GM12878 (cell line): ENCODE measurements around the gene IFT27. TPM values are rescaled to one million over a fixed set of nuclear protein-coding genes. Genes with fewer than 3 reads are reported as not detected.

Experiments used
- ATAC-seq: fragments of 200-7000 bp; cut with Tn5 transposase; 3 replicates; pipeline ENCODE4 v1.9.1; 2020; ENCODE audit warnings: mild to moderate bottlenecking, moderate library complexity
- BruUV-seq: library from RNA; stranded (reverse); fragments of 400-500 nt; replicated peaks from 2 replicates; lab custom pipeline; 2021; lab: Mats Ljungman, UMichigan
- CTCF ChIA-PET: fragments of 300-600 bp; sonication (Branson Sonifier 250); formaldehyde crosslinking; extraction: SDS; loops from one replicate; lab custom pipeline; 2021; ENCODE audit warnings: inconsistent platforms; lab: Yijun Ruan, JAX
- POLR2A ChIA-PET: fragments of 350-600 bp; formaldehyde crosslinking; extraction: SDS; loops from one replicate; lab custom pipeline; 2021; ENCODE audit warnings: inconsistent platforms; lab: Charles Lee
- RAD21 ChIA-PET: fragments of 300-600 bp; sonication (Branson Sonifier 250); formaldehyde crosslinking; loops from one replicate; lab custom pipeline; 2023; ENCODE audit warnings: antibody characterized with exemption; ENCODE audit not compliant: unreplicated experiment; lab: Charles Lee
- SMC1A ChIA-PET: fragments of 300-600 bp; sonication (Branson Sonifier 250); formaldehyde crosslinking; loops from one replicate; lab custom pipeline; 2023; ENCODE audit not compliant: unreplicated experiment, uncharacterized antibody; lab: Charles Lee
- DNase-seq: peaks from one replicate; pipeline ENCODE4 v3.0.0-alpha.2; 2011; ENCODE audit warnings: low read depth, low spot score
- FAIRE-seq: peaks from 3 replicates; lab custom pipeline; 2011; peaks lifted over from hg19 to GRCh38; lab: Jason Lieb, UNC
- H2AFZ ChIP-seq: 2 replicates; pipeline ENCODE4 v1.6.0; 2011; ENCODE audit warnings: low read depth, low read length, control low read depth; ENCODE audit not compliant: control insufficient read depth
- H3K27ac ChIP-seq: 2 replicates; pipeline ENCODE4 v1.5.1; 2011; ENCODE audit warnings: control low read depth; ENCODE audit not compliant: control insufficient read depth, insufficient read depth
- H3K27me3 ChIP-seq, 2 experiments: replicated peaks in 1 of 2; 2 replicates each; pipeline versions ENCODE4 v1.6.0 to v1.6.1; 2011; ENCODE audit warnings: low read length in 1 of 2; ENCODE audit not compliant: control insufficient read depth in 2 of 2, insufficient read depth in 2 of 2
- H3K36me3 ChIP-seq, 2 experiments: 2 replicates each; pipeline ENCODE4 v1.5.1; 2011; ENCODE audit warnings: low read length in 1 of 2; ENCODE audit not compliant: control insufficient read depth in 2 of 2, insufficient read depth in 2 of 2
- H3K4me1 ChIP-seq: 2 replicates; pipeline ENCODE4 v1.6.1; 2011; ENCODE audit warnings: mild to moderate bottlenecking, low read length, moderate library complexity, mixed read lengths; ENCODE audit not compliant: control insufficient read depth, insufficient read depth
- H3K4me2 ChIP-seq: 2 replicates; pipeline ENCODE4 v1.6.0; 2011; ENCODE audit warnings: control low read depth; ENCODE audit not compliant: control insufficient read depth, insufficient read depth
- H3K4me3 ChIP-seq: fragments of 200-600 bp; sonication (generic); 2 replicates; pipeline ENCODE4 v1.5.1; 2016
- H3K79me2 ChIP-seq: 2 replicates; pipeline ENCODE4 v1.6.0; 2011; ENCODE audit warnings: low read length; ENCODE audit not compliant: control insufficient read depth, insufficient read depth
- H3K9ac ChIP-seq: 2 replicates; pipeline ENCODE4 v1.8.0; 2011; ENCODE audit warnings: low read length, control low read depth, mixed read lengths; ENCODE audit not compliant: control insufficient read depth, insufficient read depth
- H3K9me3 ChIP-seq: replicated peaks from 3 replicates; pipeline ENCODE4 v1.5.1; 2011; ENCODE audit warnings: mild to moderate bottlenecking, low read length; ENCODE audit not compliant: control insufficient read depth, insufficient read depth
- H4K20me1 ChIP-seq: 2 replicates; pipeline ENCODE4 v1.6.0; 2011; ENCODE audit not compliant: control insufficient read depth, insufficient read depth
- ATF7 ChIP-seq: fragments of 450-650 bp; IDR thresholded peaks from 2 replicates; pipeline ENCODE4 v1.6.1; 2016; ENCODE audit warnings: low read depth, mild to moderate bottlenecking
- EGR1 ChIP-seq, 2 experiments: IDR thresholded peaks; 1 replicate in 1 of 2; 2 replicates in 1 of 2; pipeline ENCODE4 v1.6.1; 2011 to 2012; ENCODE audit warnings: low read depth in 2 of 2, low read length in 2 of 2, borderline replicate concordance in 1 of 2, mild to moderate bottlenecking in 1 of 2, moderate library complexity in 1 of 2
- MYB ChIP-seq: fragments of 150-350 bp; IDR thresholded peaks from 2 replicates; pipeline ENCODE4 v1.6.1; 2014; ENCODE audit warnings: mild to moderate bottlenecking, low read depth, low read length, borderline replicate concordance
- NFXL1 ChIP-seq: fragments of 450-650 bp; IDR thresholded peaks from 2 replicates; pipeline ENCODE4 v1.6.1; 2017; ENCODE audit warnings: antibody characterized with exemption, mild to moderate bottlenecking, borderline replicate concordance
- RELA ChIP-seq: fragments of 450-650 bp; IDR thresholded peaks from 2 replicates; pipeline ENCODE4 v1.8.0; 2014; ENCODE audit warnings: borderline replicate concordance; ENCODE audit not compliant: partially characterized antibody
- SMAD5 ChIP-seq: IDR thresholded peaks from 2 replicates; pipeline ENCODE4 v1.6.1; 2016; ENCODE audit warnings: antibody characterized with exemption, low read depth
- STAT3 ChIP-seq: IDR thresholded peaks from 2 replicates; pipeline ENCODE4 v1.6.1; 2011; ENCODE audit warnings: low read depth, low read length, improper control_type of control experiment
- TARDBP ChIP-seq: IDR thresholded peaks from 2 replicates; pipeline ENCODE4 v1.6.1; 2016; ENCODE audit warnings: borderline replicate concordance
- TBL1XR1 ChIP-seq: IDR thresholded peaks from 2 replicates; pipeline ENCODE4 v1.6.1; 2012; ENCODE audit warnings: low read depth, low read length, improper control_type of control experiment
- ZNF207 ChIP-seq: fragments of 450-650 bp; IDR thresholded peaks from 2 replicates; pipeline ENCODE4 v1.6.1; 2014; ENCODE audit warnings: antibody characterized with exemption, mild to moderate bottlenecking, borderline replicate concordance
- whole genome bisulfite sequencing: methylation state at CpG from one replicate; pipeline ENCODE4 v1.1.6; 2016; ENCODE audit warnings: low lambda C conversion rate; ENCODE audit not compliant: insufficient replicate concordance, insufficient coverage; ENCODE audit errors: missing lambda C conversion rate; 5-methylcytosine and 5-hydroxymethylcytosine counted together
- in situ Hi-C: fragments of 300-500 bp; cut with MboI; formaldehyde crosslinking; loops from 9 replicates; pipeline ENCODE4 v1.14.3; 2018; ENCODE audit warnings: mixed read lengths
- intact Hi-C: fragments of 100-400 bp; cut with micrococcal nuclease; formaldehyde crosslinking; loops from one replicate; pipeline ENCODE4 v1.14.2; 2022; ENCODE audit not compliant: unreplicated experiment
- polyA plus RNA-seq, 11 experiments: library from polyadenylated mRNA; depleted of rRNA in 4 of 11; unstranded in 6 of 11; stranded (reverse) in 5 of 11; fragments of >200 nt; fragmentation: Nextera tagmentation in 4 of 11; fragmentation: Illumina TruSeq in 1 of 11; extraction: Ambion mirVana in 4 of 11; extraction: Trizol in 1 of 11; gene quantifications; 1 replicate in 1 of 11; 2 replicates in 10 of 11; pipeline versions ENCODE4 v1.2.1 to v1.2.3, GENCODE V29; 2011 to 2016; ENCODE audit warnings: inconsistent platforms in 2 of 11, missing spikeins in 2 of 11, low read depth in 1 of 11
- total RNA-seq, 4 experiments: library from RNA; depleted of rRNA in 3 of 4; stranded (reverse); fragments of >200 nt in 3 of 4; fragmentation: Illumina TruSeq in 1 of 4; extraction: Trizol in 1 of 4; gene quantifications; 2 replicates each; pipeline versions ENCODE4 v1.2.1 to v1.2.3, GENCODE V29; 2013 to 2021
- TF ChIP-seq, protein P1 (sequence below): fragments of 450-650 bp; IDR thresholded peaks from 2 replicates; pipeline ENCODE4 v1.6.1; 2016; ENCODE audit warnings: mild to moderate bottlenecking
- TF ChIP-seq, protein P2 (sequence below): IDR thresholded peaks from 2 replicates; pipeline ENCODE4 v1.6.1; 2012; ENCODE audit warnings: improper control_type of control experiment, low read depth, low read length; ENCODE audit not compliant: insufficient replicate concordance
- TF ChIP-seq, protein P3 (sequence below): fragments of 450-650 bp; formaldehyde crosslinking; IDR thresholded peaks from 2 replicates; pipeline ENCODE4 v1.5.0; 2022; ENCODE audit warnings: mild to moderate bottlenecking, missing genetic modification characterization

IFT27 gene
- total and polyA plus RNA-seq, 10 of the 15 experiments (the other 5 are each of a cell fraction or from before 2014, with no cell fraction given) = 2.7 to 32.5 (median 10.2) TPM

DNA sequence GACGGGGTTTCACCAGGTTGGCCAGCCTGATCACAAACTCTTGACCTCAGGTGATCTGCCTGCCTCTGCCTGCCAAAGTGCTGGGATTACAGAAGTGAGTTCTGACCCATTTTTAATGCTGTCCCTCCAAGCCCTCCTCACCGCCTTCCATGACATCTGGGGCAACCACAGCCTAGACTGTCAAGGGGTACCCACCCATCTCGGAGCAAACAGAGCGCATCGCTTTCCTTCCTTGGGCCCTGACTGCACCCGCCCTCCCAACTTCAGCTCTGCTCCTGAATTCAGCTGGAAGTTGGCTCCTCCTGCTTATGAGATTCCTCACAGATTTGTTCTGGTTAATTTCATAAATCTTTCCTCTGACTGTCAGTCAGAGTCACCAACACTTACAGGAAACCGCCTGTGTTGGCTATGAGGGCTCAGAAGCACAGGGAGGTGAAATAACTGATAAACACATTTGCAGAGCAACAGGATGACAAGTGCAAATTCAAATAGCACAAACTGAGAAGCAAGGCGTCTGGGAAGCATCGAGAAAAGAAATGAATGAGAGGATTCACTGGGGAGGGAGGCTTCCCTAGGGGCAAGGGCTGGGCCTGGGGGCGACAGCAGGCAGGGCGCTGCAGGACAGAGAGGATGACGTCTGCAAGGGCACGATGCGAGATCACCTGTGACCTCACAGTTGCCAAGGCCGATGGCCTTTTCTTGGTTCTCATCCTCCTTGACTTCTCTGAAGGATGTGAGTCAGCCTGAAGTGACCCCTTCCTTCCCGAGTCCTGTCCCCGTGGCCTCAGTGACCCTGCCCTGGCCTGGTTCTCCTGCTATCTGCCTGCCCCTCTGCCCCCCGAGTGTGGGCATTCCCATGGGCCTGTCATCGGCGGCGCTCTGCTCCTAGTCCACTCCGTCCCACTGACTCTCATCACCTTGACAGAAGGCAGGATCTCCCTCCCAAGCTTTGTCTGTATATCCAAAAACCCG lies 6.1 kb downstream of the IFT27 start:
- H3K4me1 ChIP-seq = no peaks in the 10 kb centered on the region
- RAD21 ChIA-PET = no interaction called here
- no peaks in the 10 kb centered on the region for H3K79me2 ChIP-seq
- 63% methylated on average over 23 of the region's 23 CpGs for WGBS
- H3K9me3 ChIP-seq = no peaks in the 10 kb centered on the region
- no peak overlapping the region for H3K27ac ChIP-seq
- H3K9ac ChIP-seq = no peak overlapping the region
- no peaks in the 10 kb centered on the region; a peak in 1 of 4 replicates for H3K27me3 ChIP-seq
- BruUV-seq = no TSS peak
- in situ Hi-C loops (no loop called here), intact Hi-C loops (no loop called here)
- POLR2A ChIA-PET = no interaction called here
- H3K4me2 ChIP-seq = no peak overlapping the region
- 0 out of 2 replicates have a peak, but pooled peaks cover 3% of the 10 kb centered on the region for H4K20me1 ChIP-seq
- H3K36me3 ChIP-seq = no peaks in the 10 kb centered on the region; a peak in 1 of 4 replicates
- CTCF ChIA-PET = interaction anchor here (1.3 kb wide), 1 partner anchor 10 kb away, joined by 4 read pairs; no protein-coding TSS in a partner anchor
- no peak overlapping the region for H3K4me3 ChIP-seq
- no peak for ATAC-seq
- FAIRE-seq = no peak
- SMC1A ChIA-PET = no interaction called here
- DNase-seq = no peak
- H2AFZ ChIP-seq = no peak overlapping the region
- TF ChIP-seq, protein P1, sequence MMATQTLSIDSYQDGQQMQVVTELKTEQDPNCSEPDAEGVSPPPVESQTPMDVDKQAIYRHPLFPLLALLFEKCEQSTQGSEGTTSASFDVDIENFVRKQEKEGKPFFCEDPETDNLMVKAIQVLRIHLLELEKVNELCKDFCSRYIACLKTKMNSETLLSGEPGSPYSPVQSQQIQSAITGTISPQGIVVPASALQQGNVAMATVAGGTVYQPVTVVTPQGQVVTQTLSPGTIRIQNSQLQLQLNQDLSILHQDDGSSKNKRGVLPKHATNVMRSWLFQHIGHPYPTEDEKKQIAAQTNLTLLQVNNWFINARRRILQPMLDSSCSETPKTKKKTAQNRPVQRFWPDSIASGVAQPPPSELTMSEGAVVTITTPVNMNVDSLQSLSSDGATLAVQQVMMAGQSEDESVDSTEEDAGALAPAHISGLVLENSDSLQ = no peak
- TF ChIP-seq, protein P2, sequence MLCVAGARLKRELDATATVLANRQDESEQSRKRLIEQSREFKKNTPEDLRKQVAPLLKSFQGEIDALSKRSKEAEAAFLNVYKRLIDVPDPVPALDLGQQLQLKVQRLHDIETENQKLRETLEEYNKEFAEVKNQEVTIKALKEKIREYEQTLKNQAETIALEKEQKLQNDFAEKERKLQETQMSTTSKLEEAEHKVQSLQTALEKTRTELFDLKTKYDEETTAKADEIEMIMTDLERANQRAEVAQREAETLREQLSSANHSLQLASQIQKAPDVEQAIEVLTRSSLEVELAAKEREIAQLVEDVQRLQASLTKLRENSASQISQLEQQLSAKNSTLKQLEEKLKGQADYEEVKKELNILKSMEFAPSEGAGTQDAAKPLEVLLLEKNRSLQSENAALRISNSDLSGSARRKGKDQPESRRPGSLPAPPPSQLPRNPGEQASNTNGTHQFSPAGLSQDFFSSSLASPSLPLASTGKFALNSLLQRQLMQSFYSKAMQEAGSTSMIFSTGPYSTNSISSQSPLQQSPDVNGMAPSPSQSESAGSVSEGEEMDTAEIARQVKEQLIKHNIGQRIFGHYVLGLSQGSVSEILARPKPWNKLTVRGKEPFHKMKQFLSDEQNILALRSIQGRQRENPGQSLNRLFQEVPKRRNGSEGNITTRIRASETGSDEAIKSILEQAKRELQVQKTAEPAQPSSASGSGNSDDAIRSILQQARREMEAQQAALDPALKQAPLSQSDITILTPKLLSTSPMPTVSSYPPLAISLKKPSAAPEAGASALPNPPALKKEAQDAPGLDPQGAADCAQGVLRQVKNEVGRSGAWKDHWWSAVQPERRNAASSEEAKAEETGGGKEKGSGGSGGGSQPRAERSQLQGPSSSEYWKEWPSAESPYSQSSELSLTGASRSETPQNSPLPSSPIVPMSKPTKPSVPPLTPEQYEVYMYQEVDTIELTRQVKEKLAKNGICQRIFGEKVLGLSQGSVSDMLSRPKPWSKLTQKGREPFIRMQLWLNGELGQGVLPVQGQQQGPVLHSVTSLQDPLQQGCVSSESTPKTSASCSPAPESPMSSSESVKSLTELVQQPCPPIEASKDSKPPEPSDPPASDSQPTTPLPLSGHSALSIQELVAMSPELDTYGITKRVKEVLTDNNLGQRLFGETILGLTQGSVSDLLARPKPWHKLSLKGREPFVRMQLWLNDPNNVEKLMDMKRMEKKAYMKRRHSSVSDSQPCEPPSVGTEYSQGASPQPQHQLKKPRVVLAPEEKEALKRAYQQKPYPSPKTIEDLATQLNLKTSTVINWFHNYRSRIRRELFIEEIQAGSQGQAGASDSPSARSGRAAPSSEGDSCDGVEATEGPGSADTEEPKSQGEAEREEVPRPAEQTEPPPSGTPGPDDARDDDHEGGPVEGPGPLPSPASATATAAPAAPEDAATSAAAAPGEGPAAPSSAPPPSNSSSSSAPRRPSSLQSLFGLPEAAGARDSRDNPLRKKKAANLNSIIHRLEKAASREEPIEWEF = no peak
- no peak for TF ChIP-seq ZNF207
- no peak for TF ChIP-seq ATF7
- TF ChIP-seq STAT3 = no peak
- no peak for TF ChIP-seq SMAD5
- TF ChIP-seq RELA = no peak
- TF ChIP-seq, protein P3, sequence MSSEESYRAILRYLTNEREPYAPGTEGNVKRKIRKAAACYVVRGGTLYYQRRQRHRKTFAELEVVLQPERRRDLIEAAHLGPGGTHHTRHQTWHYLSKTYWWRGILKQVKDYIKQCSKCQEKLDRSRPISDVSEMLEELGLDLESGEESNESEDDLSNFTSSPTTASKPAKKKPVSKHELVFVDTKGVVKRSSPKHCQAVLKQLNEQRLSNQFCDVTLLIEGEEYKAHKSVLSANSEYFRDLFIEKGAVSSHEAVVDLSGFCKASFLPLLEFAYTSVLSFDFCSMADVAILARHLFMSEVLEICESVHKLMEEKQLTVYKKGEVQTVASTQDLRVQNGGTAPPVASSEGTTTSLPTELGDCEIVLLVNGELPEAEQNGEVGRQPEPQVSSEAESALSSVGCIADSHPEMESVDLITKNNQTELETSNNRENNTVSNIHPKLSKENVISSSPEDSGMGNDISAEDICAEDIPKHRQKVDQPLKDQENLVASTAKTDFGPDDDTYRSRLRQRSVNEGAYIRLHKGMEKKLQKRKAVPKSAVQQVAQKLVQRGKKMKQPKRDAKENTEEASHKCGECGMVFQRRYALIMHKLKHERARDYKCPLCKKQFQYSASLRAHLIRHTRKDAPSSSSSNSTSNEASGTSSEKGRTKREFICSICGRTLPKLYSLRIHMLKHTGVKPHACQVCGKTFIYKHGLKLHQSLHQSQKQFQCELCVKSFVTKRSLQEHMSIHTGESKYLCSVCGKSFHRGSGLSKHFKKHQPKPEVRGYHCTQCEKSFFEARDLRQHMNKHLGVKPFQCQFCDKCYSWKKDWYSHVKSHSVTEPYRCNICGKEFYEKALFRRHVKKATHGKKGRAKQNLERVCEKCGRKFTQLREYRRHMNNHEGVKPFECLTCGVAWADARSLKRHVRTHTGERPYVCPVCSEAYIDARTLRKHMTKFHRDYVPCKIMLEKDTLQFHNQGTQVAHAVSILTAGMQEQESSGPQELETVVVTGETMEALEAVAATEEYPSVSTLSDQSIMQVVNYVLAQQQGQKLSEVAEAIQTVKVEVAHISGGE (CRISPR knock-in tag) = no peak
- TF ChIP-seq MYB = no peak
- no peak for TF ChIP-seq EGR1 (IDR thresholded peaks at IDR 0.05; ENCODE audit: borderline replicate concordance in 1 of 2, low read depth in 2 of 2, low read length in 2 of 2)
- TF ChIP-seq TBL1XR1 = no peak
- no peak for TF ChIP-seq TARDBP
- no peak for TF ChIP-seq NFXL1
